Nucleus accumbens (tissue), 56 donors: ENCODE measurements around the gene SSX2IP.
"Not testable (repeated sequence)": the region's sequence is repeated elsewhere in the genome, so short reads cannot be mapped to it uniquely, and the experiment has no call there.

Experiments
- DNase-seq, 56 donors: peaks; one replicate each; lab custom pipeline; 2025; lab: John Stamatoyannopoulos, UW

Gene SSX2IP

GRCh38 chr1:84682047-84682446 lies 8.2 kb downstream of the SSX2IP start:
- no peak for DNase-seq

DNA sequence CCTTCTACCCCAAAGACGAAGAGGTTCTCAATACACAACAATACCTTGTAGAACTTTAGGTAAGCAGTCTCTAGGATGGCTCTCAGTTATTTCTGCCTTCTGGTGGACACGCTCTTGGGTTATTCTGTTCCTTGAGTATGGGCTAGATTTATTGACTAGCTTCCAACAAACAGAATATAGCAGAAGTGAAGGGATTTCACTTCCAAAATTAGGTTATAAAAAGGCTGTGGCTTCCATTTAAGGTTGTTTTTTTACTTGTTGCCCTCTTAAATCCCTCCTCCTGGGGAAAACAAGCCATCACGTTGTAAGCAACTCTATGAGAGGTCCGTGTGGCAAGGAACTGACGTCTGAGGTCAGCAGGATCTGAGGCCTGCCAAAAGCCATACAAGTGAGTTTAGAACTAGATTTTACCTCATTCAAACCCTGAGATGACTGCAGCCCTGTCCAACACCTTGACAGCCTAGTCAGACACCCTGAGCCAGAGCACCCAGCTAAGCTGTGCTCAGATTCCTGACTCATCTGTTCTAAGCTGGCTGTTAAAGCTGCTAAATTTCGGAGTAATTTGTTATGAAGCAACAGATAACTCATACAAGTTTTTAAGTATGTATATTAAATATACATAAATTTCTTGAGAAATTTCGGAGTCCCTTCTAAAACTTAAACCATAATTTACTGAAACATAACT lies 12.7 kb downstream of the SSX2IP start:
- no peak for DNase-seq

DNA sequence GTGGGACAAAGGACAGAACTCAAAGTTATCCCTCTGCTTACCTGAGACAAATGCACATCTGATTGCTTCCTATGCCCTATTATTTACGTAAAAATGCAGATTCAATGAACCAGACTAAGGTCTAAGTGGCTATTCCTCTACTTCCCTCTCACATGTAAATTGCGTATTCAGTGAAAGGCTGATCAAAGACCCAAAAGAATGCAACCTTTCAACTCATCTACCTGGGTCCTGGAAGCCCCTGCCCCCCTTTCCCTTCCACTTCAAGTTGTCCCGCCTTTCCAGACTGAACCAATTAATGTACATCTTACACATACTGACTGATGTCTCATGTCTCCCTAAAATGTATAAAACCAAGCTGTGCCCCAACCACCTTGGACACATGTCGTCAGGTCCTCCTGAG lies 14.6 kb downstream of the SSX2IP start:
- DNase-seq = no peak

DNA sequence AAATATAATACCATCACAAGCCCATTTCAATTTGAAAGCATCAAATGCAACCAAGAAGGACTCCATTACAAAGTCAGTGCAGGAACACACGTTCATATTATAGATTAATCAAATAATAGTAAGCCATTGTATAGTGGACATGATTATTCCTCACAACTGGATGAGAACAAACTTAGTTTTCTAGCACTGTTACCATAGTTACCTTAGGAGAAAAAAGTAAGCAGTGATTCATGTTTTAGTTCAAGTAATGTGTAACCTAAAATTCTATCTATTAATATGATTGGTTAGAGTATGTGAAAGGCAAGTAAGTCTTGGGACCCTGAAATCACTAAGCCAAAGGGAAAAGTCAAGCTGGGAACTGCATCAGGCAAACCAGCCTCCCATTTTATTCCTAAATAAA lies 15.2 kb downstream of the SSX2IP start:
- no peak for DNase-seq

GRCh38 chr1:84674705-84675104 lies 15.6 kb downstream of the SSX2IP start:
- DNase-seq = no peak

- no peak for DNase-seq
Observed at GRCh38 chr1:84674021-84674420, 16.2 kb downstream of the SSX2IP start.

DNA sequence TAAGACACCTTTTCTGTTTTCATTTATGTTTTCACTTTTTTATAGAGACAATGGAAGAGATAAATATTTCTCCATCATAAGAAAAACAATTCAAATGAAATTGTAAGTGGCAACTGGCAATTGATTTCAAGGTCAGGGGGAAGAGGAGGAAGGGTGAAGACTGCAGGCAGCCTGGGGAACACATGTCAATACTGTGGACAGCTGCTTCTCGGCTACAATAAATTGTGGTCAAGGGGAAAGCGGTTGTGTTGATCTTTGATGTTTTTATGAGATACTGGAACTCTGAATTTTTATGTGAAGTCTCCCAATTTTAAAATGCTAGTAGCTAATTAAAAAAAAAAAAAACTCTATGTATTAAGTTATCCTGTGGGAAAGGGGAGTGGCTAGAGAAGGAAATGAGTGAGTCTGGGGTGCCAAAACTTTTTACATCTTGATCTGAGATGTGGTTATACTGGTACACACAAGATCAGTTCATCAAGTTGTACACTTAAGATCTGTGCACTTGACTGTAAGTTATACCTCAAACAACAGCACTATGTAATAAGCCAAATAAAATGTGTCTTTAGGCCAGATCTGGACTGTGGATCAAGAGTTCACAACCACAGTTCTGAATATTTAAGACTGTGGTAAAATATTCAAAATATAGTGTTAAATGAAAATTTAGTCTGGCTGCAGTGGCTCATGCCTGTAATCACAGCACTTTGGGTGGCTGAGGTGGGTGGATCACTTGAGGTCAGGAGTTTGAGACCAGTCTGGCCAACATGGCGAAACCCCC lies 18.0 kb downstream of the SSX2IP start:
- DNase-seq = no peak

DNA sequence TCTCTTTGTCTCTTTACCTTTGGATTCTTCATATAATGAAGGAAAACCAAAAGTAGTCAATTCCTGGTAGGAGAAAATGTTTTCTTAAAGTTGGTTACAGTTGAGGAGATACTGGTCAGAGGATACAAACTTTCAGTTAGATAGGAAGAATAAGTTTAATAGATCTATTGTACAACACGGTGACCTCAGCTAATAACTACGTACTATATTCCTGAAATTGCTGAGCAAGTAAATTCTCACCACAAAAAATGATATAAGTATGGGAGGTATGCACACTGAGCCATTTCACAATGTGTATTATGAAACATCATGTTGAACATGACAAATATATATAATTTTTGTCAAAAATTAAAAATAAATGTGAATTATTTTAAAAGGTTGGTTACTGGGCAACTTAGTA lies 20.4 kb downstream of the SSX2IP start:
- no peak for DNase-seq

GRCh38 chr1:84668185-84668584 lies 22.1 kb downstream of the SSX2IP start:
- DNase-seq = no peak

- no peak for DNase-seq
Observed at GRCh38 chr1:84665703-84666317, 24.5 kb downstream of the SSX2IP start.

- DNase-seq = no peak
Observed at GRCh38 chr1:84653130-84653677, 37.1 kb downstream of the SSX2IP start.

DNA sequence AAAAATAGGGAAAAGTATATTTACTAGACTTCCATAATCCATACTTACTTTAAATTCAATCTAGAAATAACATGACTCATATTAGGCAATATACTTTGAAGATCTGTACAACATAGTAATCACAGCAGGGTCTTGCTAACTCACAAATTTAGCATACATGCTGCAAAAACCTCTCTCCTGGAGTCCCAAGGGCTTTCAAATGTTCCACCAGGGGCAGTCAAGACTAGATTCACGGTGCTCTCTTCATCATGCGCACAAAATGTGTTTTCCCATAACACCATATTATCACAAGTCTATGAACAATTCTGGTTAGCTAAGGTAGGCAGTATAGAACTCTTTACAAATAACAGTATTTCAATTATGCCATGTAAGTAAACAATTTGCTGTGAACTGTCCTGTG lies 45.8 kb downstream of the SSX2IP start:
- no peak for DNase-seq

DNA sequence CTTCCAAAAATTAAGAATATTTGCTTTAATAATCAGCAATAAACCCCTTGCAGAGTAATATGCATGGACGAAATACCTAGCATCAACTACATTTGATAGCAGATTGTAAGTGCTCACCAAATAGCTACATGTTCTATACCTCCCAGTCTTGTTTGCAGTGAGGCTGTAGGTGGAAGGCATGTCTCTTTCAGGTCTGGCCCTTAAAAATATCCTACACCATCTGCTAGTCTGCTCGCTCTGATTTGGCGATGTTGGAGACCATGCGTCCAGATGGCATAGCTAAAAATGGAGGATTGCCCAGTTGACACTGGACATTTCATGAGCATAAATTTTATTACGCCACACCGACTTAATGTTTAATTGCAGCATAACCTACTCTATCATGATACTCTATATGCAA lies 47.1 kb downstream of the SSX2IP start:
- DNase-seq = no peak

- no peak for DNase-seq
Observed at GRCh38 chr1:84642774-84643173, 47.5 kb downstream of the SSX2IP start.

DNA sequence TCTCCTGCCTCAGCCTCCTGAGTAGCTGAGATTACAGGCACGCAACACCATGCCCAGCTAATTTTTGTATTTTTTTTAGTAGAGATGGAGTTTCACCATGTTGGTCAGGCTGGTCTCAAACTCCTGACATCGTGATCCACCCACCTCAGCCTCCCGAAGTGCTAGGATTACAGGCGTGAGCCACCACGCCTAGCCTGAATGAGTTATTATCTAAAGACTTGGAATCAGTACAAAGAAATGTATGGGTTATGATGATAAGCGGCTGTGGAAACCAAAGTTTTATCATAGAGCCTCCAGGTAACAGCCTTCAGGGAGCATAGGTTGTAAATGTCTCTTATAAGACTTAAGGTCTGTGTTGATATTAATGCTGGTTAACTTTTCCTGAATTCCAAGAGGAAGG lies 50.5 kb downstream of the SSX2IP start:
- not testable (repeated sequence) for DNase-seq

DNA sequence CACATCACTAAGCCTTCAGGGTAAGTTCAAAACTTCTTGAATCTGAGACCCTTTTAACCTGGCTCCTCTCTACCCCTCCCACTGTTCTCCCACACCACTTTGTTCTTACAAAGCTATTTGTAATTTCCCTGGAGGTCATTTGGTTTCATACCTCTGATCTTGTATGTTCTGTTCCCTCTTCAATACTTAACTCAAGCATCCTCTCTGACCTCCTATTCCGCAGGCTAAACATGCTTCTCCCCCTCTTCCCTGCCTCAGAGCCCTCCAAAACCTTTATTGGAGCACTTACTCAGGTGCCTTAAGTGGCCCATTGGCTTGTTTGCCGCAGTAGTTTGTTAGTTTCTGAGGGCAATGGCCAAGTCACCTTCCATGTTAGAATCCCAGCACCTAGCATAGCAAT lies 54.8 kb downstream of the SSX2IP start:
- DNase-seq = no peak

- DNase-seq = no peak
Observed at GRCh38 chr1:84634536-84635205, 55.6 kb downstream of the SSX2IP start.

- DNase-seq = no peak
Observed at GRCh38 chr1:84632673-84633434, 57.4 kb downstream of the SSX2IP start.

GRCh38 chr1:84632137-84632536 lies 58.1 kb downstream of the SSX2IP start:
- no peak for DNase-seq

DNA sequence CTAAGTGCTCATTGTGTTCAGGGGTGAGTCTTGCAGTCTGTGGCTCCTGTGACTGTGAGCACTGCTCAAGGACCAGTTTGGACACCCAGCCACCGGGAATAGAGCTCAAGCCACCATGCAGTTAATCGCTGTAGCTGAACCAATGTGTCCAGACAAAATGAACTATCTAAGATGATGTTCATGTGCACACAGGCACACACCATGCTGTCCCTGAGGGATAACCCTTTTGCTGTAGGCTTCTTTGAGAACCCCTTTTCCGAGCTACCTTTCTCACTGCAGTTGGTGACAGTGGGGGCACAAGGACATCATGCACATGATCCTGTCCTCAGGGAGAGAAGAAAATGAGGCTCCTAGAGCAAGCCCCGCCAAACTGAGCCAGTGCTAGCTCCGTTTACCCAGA lies 65.4 kb downstream of the SSX2IP start:
- no peak for DNase-seq
